ENCODE measurements around the gene KIAA0319L. TPM values are rescaled to one million over a fixed set of nuclear protein-coding genes. Genes with fewer than 3 reads are reported as not detected.

KIAA0319L gene
- total RNA-seq: 43.6 and 44.9 TPM in 2 replicates
- long read RNA-seq, full-length matches to known transcripts: 12 of 89 reads
- long read RNA-seq, partial matches to known transcripts: 51 of 89 reads
- long read RNA-seq, other reads (novel, unspliced or antisense): 26 of 89 reads

DNA sequence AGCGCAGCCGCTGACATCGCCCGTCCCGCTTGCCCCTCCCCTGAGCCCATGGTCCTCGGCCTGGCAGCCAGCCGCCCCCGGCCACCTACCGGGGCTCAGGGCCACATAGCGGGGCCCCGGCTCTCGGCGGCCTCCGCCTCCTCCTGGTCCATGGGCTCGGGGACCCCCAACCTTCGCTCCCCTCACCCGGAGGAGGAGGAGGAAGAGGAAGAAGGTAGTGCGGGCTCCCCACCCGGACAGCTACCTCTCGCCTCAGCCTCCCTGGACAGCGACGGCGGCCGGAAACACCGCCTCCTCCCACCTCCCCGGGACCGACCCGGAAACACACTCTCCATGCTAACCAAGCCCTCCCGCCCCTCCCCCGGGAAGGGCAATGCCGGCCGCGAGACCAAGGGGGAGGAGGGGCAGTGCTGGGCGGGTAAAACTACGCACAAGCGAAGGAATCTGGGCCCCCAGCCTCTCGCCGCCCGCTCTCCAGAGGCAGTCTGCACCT, at the start of gene KIAA0319L:
TSS of gene KIAA0319L (minus strand) at position 286 of the 493 bp plus-strand sequence. CDS start 2,912 bp downstream, outside the sequence.
- Mint-ChIP-seq H3K4me3 (ENCODE audit: unreplicated experiment) (peak within 1 kb of the TSS; percentile 98), H3K27me3 (ENCODE audit: unreplicated experiment) (no peaks in the 10 kb centered on the region), H3K27ac (ENCODE audit: unreplicated experiment) (peak within 1 kb of the TSS; percentile 93), H3K36me3 (ENCODE audit: unreplicated experiment) (peaks cover 19% of the 10 kb centered on the region), H3K4me1 (ENCODE audit: unreplicated experiment) (peaks cover 44% of the 10 kb centered on the region), H3K9me3 (ENCODE audit: unreplicated experiment) (no peaks in the 10 kb centered on the region)
- TF ChIP-seq, protein P1, sequence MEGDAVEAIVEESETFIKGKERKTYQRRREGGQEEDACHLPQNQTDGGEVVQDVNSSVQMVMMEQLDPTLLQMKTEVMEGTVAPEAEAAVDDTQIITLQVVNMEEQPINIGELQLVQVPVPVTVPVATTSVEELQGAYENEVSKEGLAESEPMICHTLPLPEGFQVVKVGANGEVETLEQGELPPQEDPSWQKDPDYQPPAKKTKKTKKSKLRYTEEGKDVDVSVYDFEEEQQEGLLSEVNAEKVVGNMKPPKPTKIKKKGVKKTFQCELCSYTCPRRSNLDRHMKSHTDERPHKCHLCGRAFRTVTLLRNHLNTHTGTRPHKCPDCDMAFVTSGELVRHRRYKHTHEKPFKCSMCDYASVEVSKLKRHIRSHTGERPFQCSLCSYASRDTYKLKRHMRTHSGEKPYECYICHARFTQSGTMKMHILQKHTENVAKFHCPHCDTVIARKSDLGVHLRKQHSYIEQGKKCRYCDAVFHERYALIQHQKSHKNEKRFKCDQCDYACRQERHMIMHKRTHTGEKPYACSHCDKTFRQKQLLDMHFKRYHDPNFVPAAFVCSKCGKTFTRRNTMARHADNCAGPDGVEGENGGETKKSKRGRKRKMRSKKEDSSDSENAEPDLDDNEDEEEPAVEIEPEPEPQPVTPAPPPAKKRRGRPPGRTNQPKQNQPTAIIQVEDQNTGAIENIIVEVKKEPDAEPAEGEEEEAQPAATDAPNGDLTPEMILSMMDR (IDR thresholded peaks at IDR 0.05): peak; percentile 4
- DNase-seq (ENCODE audit: extremely low spot score, unreplicated experiment): no peak

DNA sequence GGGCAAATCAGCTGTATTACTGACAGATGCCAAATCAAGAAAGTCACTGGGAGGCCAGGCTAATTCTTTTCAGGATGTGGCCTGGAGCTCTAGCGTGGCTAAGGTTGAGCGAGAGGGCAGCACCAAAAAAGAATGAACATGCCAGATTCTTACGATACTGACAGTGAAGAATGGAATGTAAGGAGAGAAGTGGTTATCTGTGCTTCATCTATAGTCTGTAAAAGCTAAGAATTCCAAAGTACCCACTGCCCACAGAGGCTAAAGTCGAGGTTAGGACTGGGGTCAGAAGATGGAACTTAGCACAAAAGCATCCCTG, 48.6 kb upstream of the KIAA0319L start:
- DNase-seq (ENCODE audit: extremely low spot score, unreplicated experiment): no peak
- H3K36me3 Mint-ChIP-seq (ENCODE audit: unreplicated experiment): peaks cover 55% of the 10 kb centered on the region
- peaks cover 14% of the 10 kb centered on the region for H3K4me1 Mint-ChIP-seq (ENCODE audit: unreplicated experiment)
- no peak overlapping the region for H3K4me3 Mint-ChIP-seq (ENCODE audit: unreplicated experiment)
- no peaks in the 10 kb centered on the region for H3K27me3 Mint-ChIP-seq (ENCODE audit: unreplicated experiment)
- H3K9me3 Mint-ChIP-seq (ENCODE audit: unreplicated experiment): peaks cover 8% of the 10 kb centered on the region
- TF ChIP-seq, protein P1 (IDR thresholded peaks at IDR 0.05): no peak
- H3K27ac Mint-ChIP-seq (ENCODE audit: unreplicated experiment): peak overlapping the region; percentile 40

DNA sequence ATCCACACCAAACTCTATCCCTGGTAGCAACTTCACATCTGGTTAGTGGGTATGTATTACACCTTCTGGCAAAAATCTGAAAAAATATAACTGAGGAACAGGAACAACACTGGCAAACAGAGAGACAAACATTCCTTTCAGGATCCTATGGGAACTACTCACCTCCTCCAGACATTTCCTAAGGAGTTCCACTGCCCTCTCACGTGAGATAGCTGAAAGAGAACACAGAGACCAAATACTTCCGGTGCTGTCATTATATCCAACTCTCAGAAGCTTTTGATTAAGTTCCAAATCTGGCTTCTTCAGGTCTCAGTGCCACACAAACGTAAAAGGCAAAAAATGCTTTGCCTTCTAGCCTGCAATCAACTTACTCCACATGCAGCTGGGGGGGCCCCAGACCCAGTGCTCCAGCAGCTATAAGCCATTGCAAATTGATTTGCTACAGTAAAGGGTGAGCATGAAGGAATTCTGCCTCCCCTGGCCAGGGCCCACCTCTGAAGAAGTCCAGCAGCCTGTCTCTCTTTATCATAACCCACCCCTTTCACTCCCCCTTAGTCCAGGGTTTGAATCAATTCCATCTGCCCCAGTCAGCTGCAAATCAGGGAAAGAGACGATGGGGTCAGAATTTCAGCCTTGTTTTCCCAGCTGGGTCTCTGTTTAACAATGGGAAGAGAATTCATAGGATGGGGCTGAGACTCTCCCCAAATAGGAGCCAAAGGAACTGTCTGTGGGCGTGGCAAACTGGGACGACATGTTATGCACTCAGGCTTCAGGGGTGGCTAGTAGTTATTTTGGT, 48.1 kb upstream of the KIAA0319L start:
- Mint-ChIP-seq H3K36me3 (ENCODE audit: unreplicated experiment) (peaks cover 57% of the 10 kb centered on the region), H3K4me3 (ENCODE audit: unreplicated experiment) (no peak overlapping the region), H3K9me3 (ENCODE audit: unreplicated experiment) (peaks cover 8% of the 10 kb centered on the region), H3K27ac (ENCODE audit: unreplicated experiment) (peak overlapping the region; percentile 40), H3K4me1 (ENCODE audit: unreplicated experiment) (peaks cover 14% of the 10 kb centered on the region), H3K27me3 (ENCODE audit: unreplicated experiment) (no peaks in the 10 kb centered on the region)
- no peak for DNase-seq (ENCODE audit: extremely low spot score, unreplicated experiment)
- TF ChIP-seq, protein P1 (IDR thresholded peaks at IDR 0.05): no peak

DNA sequence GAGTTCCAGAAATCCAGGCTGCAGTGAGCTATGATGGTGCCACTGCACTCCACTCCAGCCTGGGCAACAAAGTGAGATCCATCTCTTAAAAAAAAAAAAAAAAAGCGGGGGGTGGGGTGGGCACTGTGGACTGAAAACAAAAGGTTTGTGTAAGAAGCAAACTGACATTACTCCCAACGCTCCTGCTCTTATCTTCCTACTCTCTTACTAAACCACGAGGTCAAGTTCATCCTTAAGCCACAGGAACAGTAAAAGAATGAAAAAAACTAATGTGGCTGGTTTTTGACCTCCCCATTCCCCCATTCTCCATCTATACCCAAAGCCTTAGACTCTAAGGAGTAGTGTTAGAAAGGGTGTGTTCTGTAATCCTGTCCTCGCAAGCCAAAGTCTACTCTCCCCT, 46.7 kb upstream of the KIAA0319L start:
- TF ChIP-seq, protein P1 (IDR thresholded peaks at IDR 0.05): no peak
- Mint-ChIP-seq H3K27me3 (ENCODE audit: unreplicated experiment) (no peaks in the 10 kb centered on the region), H3K27ac (ENCODE audit: unreplicated experiment) (no peak overlapping the region), H3K4me1 (ENCODE audit: unreplicated experiment) (peaks cover 21% of the 10 kb centered on the region), H3K9me3 (ENCODE audit: unreplicated experiment) (peaks cover 8% of the 10 kb centered on the region), H3K4me3 (ENCODE audit: unreplicated experiment) (no peak overlapping the region), H3K36me3 (ENCODE audit: unreplicated experiment) (peaks cover 57% of the 10 kb centered on the region)
- DNase-seq (ENCODE audit: extremely low spot score, unreplicated experiment): no peak

DNA sequence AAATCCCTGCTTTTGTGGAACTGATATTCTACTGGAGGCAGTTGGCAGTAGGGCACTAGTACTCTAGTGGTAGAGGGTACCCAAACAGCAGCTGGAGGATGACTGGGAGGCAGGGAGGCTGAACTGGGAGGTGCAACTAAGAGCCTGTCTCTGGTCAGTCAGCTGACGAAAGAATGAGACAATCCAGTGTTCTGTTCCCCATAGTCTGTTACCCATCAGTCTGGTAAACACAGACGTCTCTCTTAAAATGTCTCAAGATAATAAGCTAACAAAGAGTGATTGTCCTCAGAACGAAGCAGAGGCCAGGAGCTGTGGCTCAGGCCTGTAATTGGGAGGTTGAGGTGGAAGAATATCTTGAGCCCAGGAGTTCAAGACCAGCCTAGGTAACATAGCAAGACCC, 46.3 kb upstream of the KIAA0319L start:
- TF ChIP-seq, protein P1 (IDR thresholded peaks at IDR 0.05): no peak
- Mint-ChIP-seq H3K27ac (ENCODE audit: unreplicated experiment) (no peak overlapping the region), H3K27me3 (ENCODE audit: unreplicated experiment) (no peaks in the 10 kb centered on the region), H3K9me3 (ENCODE audit: unreplicated experiment) (peaks cover 8% of the 10 kb centered on the region), H3K4me3 (ENCODE audit: unreplicated experiment) (no peak overlapping the region), H3K36me3 (ENCODE audit: unreplicated experiment) (peaks cover 56% of the 10 kb centered on the region), H3K4me1 (ENCODE audit: unreplicated experiment) (peaks cover 25% of the 10 kb centered on the region)
- no peak for DNase-seq (ENCODE audit: extremely low spot score, unreplicated experiment)

Data from osteocyte (in vitro differentiated cells).